Vagina (tissue), 2 donors: Measurements from ENCODE around the gene KLHL2. TPM values are rescaled to one million over a fixed set of nuclear protein-coding genes. Genes with fewer than 3 reads are reported as not detected.
"Not testable (repeated sequence)": the region's sequence is repeated elsewhere in the genome, so short reads cannot be mapped to it uniquely, and the experiment has no call there.

Experiments
- DNase-seq, 2 donors: peaks; one replicate each; pipeline ENCODE4 v3.0.0-alpha.2; 2017; ENCODE audit errors: extremely low spot score in 2 of 2
- H3K27ac ChIP-seq: fragments of 200-600 bp; sonication (generic); one replicate; pipeline ENCODE4 v1.5.1; 2019
- H3K27me3 ChIP-seq: fragments of 200-600 bp; sonication (generic); one replicate; pipeline ENCODE4 v1.5.1; 2019
- H3K36me3 ChIP-seq, 2 donors: fragments of 200-600 bp; sonication (generic); one replicate each; pipeline ENCODE4 v1.5.1; 2017 to 2019
- H3K4me1 ChIP-seq: fragments of 200-600 bp; sonication (generic); one replicate; pipeline ENCODE4 v1.5.1; 2019
- H3K4me3 ChIP-seq, 2 donors: fragments of 200-600 bp; sonication (generic); 1 replicate in 1 of 2; 2 replicates in 1 of 2; pipeline ENCODE4 v1.5.1; 2016 to 2019
- H3K9me3 ChIP-seq: fragments of 200-600 bp; sonication (generic); one replicate; pipeline ENCODE4 v1.5.1; 2019
- CTCF ChIP-seq, 3 experiments: fragments of 450-650 bp in 2 of 3; fragments of 200-600 bp in 1 of 3; sonication (generic) in 1 of 3; IDR thresholded peaks; one replicate each; pipeline ENCODE4 v1.5.1; 2017 to 2019; ENCODE audit warnings: antibody characterized with exemption in 3 of 3, mild to moderate bottlenecking in 2 of 3, moderate library complexity in 2 of 3
- POLR2A ChIP-seq, 2 donors: fragments of 450-650 bp; IDR thresholded peaks; one replicate each; pipeline ENCODE4 v1.6.1; 2017; ENCODE audit warnings: antibody characterized with exemption in 2 of 2, mild to moderate bottlenecking in 2 of 2, moderate library complexity in 2 of 2
- POLR2AphosphoS5 ChIP-seq, 2 donors: sonication (generic); formaldehyde crosslinking; IDR thresholded peaks; one replicate each; pipeline ENCODE4 v1.9.0; 2017; ENCODE audit warnings: antibody characterized with exemption in 2 of 2, mild to moderate bottlenecking in 2 of 2, low read depth in 1 of 2; ENCODE audit not compliant: insufficient read depth in 1 of 2
- intact Hi-C: fragments of 100-400 bp; cut with DNase I; formaldehyde crosslinking; loops from one replicate; pipeline ENCODE4 v1.15.1; 2023
- total RNA-seq: library from RNA; depleted of rRNA; stranded (reverse); fragments of >200 nt; gene quantifications from one replicate; pipeline ENCODE4 v1.2.3, GENCODE V29; 2016

KLHL2 gene
- total RNA-seq, 1 donor from 2014 or later = 29.5 TPM

- no peak for TF ChIP-seq POLR2AphosphoS5 (IDR thresholded peaks at IDR 0.05; ENCODE audit: insufficient read depth in 1 of 2, low read depth in 1 of 2)
- TF ChIP-seq CTCF (IDR thresholded peaks at IDR 0.05) = no peak
- TF ChIP-seq POLR2A (IDR thresholded peaks at IDR 0.05) = no peak
- DNase-seq = no peak
- no peaks in the 10 kb centered on the region for H3K9me3 ChIP-seq
- H3K27ac ChIP-seq = no peak overlapping the region
- H3K4me3 ChIP-seq = no peak overlapping the region
- no peaks in the 10 kb centered on the region for H3K27me3 ChIP-seq
- intact Hi-C loops = no loop called here
- no peaks in the 10 kb centered on the region for H3K4me1 ChIP-seq
- no peaks in the 10 kb centered on the region for H3K36me3 ChIP-seq
These were observed 27.4 kb downstream of the KLHL2 start for GRCh38 chr4:165234766-165235165.

- DNase-seq, H3K27ac ChIP-seq, H3K4me1 ChIP-seq, H3K27me3 ChIP-seq, intact Hi-C loops, H3K36me3 ChIP-seq, H3K9me3 ChIP-seq, H3K4me3 ChIP-seq: not testable (repeated sequence)
These were observed 29.5 kb downstream of the KLHL2 start for GRCh38 chr4:165236852-165237251.

GRCh38 chr4:165238041-165238640 lies 30.8 kb downstream of the KLHL2 start:
- H3K9me3 ChIP-seq, H3K36me3 ChIP-seq, H3K4me1 ChIP-seq, H3K27ac ChIP-seq, H3K4me3 ChIP-seq, H3K27me3 ChIP-seq, intact Hi-C loops, DNase-seq: not testable (repeated sequence)
- TF ChIP-seq POLR2AphosphoS5 (IDR thresholded peaks at IDR 0.05; ENCODE audit: insufficient read depth in 1 of 2, low read depth in 1 of 2) = peak in 1 of 2 donors; percentile 35

- H3K4me3 ChIP-seq, H3K36me3 ChIP-seq, H3K27me3 ChIP-seq, intact Hi-C loops, H3K27ac ChIP-seq, DNase-seq, H3K9me3 ChIP-seq, H3K4me1 ChIP-seq: not testable (repeated sequence)
These were observed 33.4 kb downstream of the KLHL2 start for GRCh38 chr4:165240761-165241160.

- intact Hi-C loops, H3K27ac ChIP-seq, H3K4me1 ChIP-seq, H3K4me3 ChIP-seq, H3K36me3 ChIP-seq, DNase-seq, H3K9me3 ChIP-seq, H3K27me3 ChIP-seq: not testable (repeated sequence)
These were observed 36.8 kb downstream of the KLHL2 start for GRCh38 chr4:165244148-165244547.

GRCh38 chr4:165244587-165245186 lies 37.3 kb downstream of the KLHL2 start:
- intact Hi-C loops, DNase-seq: not testable (repeated sequence)

GRCh38 chr4:165248102-165248501 lies 40.7 kb downstream of the KLHL2 start:
- no peak for TF ChIP-seq POLR2A (IDR thresholded peaks at IDR 0.05)
- TF ChIP-seq CTCF (IDR thresholded peaks at IDR 0.05) = no peak
- no peak for TF ChIP-seq POLR2AphosphoS5 (IDR thresholded peaks at IDR 0.05; ENCODE audit: insufficient read depth in 1 of 2, low read depth in 1 of 2)
- Histone ChIP-seq H3K36me3 (no peaks in the 10 kb centered on the region), H3K27me3 (no peaks in the 10 kb centered on the region), H3K4me1 (no peaks in the 10 kb centered on the region), H3K27ac (no peak overlapping the region), H3K9me3 (no peaks in the 10 kb centered on the region), H3K4me3 (no peak overlapping the region)
- intact Hi-C loops = no loop called here
- DNase-seq = no peak

More at GRCh38 chr4:165244587-165245186, 37.3 kb downstream of the KLHL2 start:
- not testable (repeated sequence) for H3K4me1 ChIP-seq, H3K27ac ChIP-seq, H3K9me3 ChIP-seq, H3K4me3 ChIP-seq, H3K36me3 ChIP-seq, H3K27me3 ChIP-seq

GRCh38 chr4:165248904-165249303 lies 41.5 kb downstream of the KLHL2 start:
- H3K27me3 ChIP-seq, H3K9me3 ChIP-seq, H3K4me1 ChIP-seq, H3K27ac ChIP-seq, intact Hi-C loops, H3K4me3 ChIP-seq, H3K36me3 ChIP-seq, DNase-seq: not testable (repeated sequence)

- H3K4me3 ChIP-seq, intact Hi-C loops, H3K27ac ChIP-seq, H3K36me3 ChIP-seq, H3K27me3 ChIP-seq, DNase-seq, H3K9me3 ChIP-seq, H3K4me1 ChIP-seq: not testable (repeated sequence)
These were observed 47.4 kb downstream of the KLHL2 start for GRCh38 chr4:165254771-165255170.

- H3K9me3 ChIP-seq, H3K4me3 ChIP-seq, DNase-seq, intact Hi-C loops, H3K36me3 ChIP-seq, H3K4me1 ChIP-seq, H3K27ac ChIP-seq, H3K27me3 ChIP-seq: not testable (repeated sequence)
These were observed 48.1 kb downstream of the KLHL2 start for GRCh38 chr4:165255439-165255838.

- DNase-seq, H3K4me1 ChIP-seq, H3K27me3 ChIP-seq, H3K27ac ChIP-seq, H3K4me3 ChIP-seq, intact Hi-C loops, H3K36me3 ChIP-seq, H3K9me3 ChIP-seq: not testable (repeated sequence)
These were observed 48.8 kb downstream of the KLHL2 start for GRCh38 chr4:165256074-165256659.
